Stomach (tissue), 4 donors: Measurements from ENCODE around the gene ADGRL3.

Experiments
- POLR2A ChIP-seq, 4 donors: fragments of 450-650 bp; IDR thresholded peaks; one replicate each; pipeline ENCODE4 v1.6.1; 2016; ENCODE audit warnings: antibody characterized with exemption in 4 of 4, control low read depth in 2 of 4, mild to moderate bottlenecking in 1 of 4, moderate library complexity in 1 of 4
- TF ChIP-seq, protein P1 (sequence below), 7 experiments: fragments of 450-650 bp in 4 of 7; fragments of 200-600 bp in 3 of 7; sonication (generic) in 3 of 7; IDR thresholded peaks; one replicate each; pipeline ENCODE4 v1.5.1; 2016 to 2019; ENCODE audit warnings: antibody characterized with exemption in 7 of 7, control low read depth in 2 of 7, mild to moderate bottlenecking in 1 of 7

- TF ChIP-seq, protein P1, sequence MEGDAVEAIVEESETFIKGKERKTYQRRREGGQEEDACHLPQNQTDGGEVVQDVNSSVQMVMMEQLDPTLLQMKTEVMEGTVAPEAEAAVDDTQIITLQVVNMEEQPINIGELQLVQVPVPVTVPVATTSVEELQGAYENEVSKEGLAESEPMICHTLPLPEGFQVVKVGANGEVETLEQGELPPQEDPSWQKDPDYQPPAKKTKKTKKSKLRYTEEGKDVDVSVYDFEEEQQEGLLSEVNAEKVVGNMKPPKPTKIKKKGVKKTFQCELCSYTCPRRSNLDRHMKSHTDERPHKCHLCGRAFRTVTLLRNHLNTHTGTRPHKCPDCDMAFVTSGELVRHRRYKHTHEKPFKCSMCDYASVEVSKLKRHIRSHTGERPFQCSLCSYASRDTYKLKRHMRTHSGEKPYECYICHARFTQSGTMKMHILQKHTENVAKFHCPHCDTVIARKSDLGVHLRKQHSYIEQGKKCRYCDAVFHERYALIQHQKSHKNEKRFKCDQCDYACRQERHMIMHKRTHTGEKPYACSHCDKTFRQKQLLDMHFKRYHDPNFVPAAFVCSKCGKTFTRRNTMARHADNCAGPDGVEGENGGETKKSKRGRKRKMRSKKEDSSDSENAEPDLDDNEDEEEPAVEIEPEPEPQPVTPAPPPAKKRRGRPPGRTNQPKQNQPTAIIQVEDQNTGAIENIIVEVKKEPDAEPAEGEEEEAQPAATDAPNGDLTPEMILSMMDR (IDR thresholded peaks at IDR 0.05) = peak in 2 of 7 experiments; percentile 4 to 23
- TF ChIP-seq POLR2A (IDR thresholded peaks at IDR 0.05) = no peak
Observed at GRCh38 chr4:61741327-61742096, 541.4 kb downstream of the ADGRL3 start.
